ENCODE measurements around the gene VASN. TPM values are rescaled to one million over a fixed set of nuclear protein-coding genes. Genes with fewer than 3 reads are reported as not detected.

The VASN gene
- total and polyA plus RNA-seq, 9 of the 15 experiments (the other 6 are each of a cell fraction or from before 2014, with no cell fraction given) = 0.01 to 2.5 (median 0.41) TPM; not detected in 1

- TF ChIP-seq ZNF639 (CRISPR knock-in tag; conservative IDR thresholded peaks at IDR 0.05 in 1 of 2, IDR thresholded peaks at IDR 0.05 in 1 of 2) = no peak
- TF ChIP-seq PHF8 (IDR thresholded peaks at IDR 0.05; ENCODE audit: borderline replicate concordance, low read length) = peak; percentile 68; the same call in 1 of the 2 replicates
- no peak for TF ChIP-seq ZC3H8 (IDR thresholded peaks at IDR 0.05)
- TF ChIP-seq ZBTB33 (CRISPR knock-in tag; IDR thresholded peaks at IDR 0.05) = peak; percentile 47; the same call in 1 of the 2 replicates
- TF ChIP-seq MLLT1 (IDR thresholded peaks at IDR 0.05) = no peak; a peak in 1 of 4 replicates
- TF ChIP-seq MXD1 (CRISPR knock-in tag; IDR thresholded peaks at IDR 0.05; ENCODE audit: borderline replicate concordance, poor library complexity, severe bottlenecking) = peak; percentile 61
- no peak for TF ChIP-seq E2F4 (CRISPR knock-in tag; IDR thresholded peaks at IDR 0.05; ENCODE audit: low read depth)
- TF ChIP-seq CBX5 (IDR thresholded peaks at IDR 0.05; ENCODE audit: borderline replicate concordance, low read depth) = no peak
- TF ChIP-seq ELK1 (CRISPR knock-in tag; IDR thresholded peaks at IDR 0.05) = no peak
- peak; percentile 37; the same call in 1 of the 2 replicates for TF ChIP-seq ERF (CRISPR knock-in tag; IDR thresholded peaks at IDR 0.05)
- TF ChIP-seq NUFIP1 (IDR thresholded peaks at IDR 0.05; ENCODE audit: partially characterized antibody) = no peak
- no peak for TF ChIP-seq ZNF764 (CRISPR knock-in tag; IDR thresholded peaks at IDR 0.05; ENCODE audit: low read depth)
- peak; percentile 69 for TF ChIP-seq POU5F1 (IDR thresholded peaks at IDR 0.05; ENCODE audit: borderline replicate concordance, low read depth, low read length, partially characterized antibody)
- no peak for TF ChIP-seq KDM2B (CRISPR knock-in tag; IDR thresholded peaks at IDR 0.05)
- no peak for TF ChIP-seq ZBTB5 (IDR thresholded peaks at IDR 0.05)
Observed at GRCh38 chr16:4350787-4351659, 20.6 kb upstream of the VASN start, which contains the start of gene PAM16 (continued).

Measured in K562 (cell line).